ENCODE results near the gene NMRAL1.

The NMRAL1 gene

GRCh38 chr16:4443271-4443670 lies 31.2 kb downstream of the NMRAL1 start:
- no peaks in the 10 kb centered on the region for H3K9me3 ChIP-seq (ENCODE audit: low read length)
- H3K79me2 ChIP-seq (ENCODE audit: insufficient read depth, low read length): no peaks in the 10 kb centered on the region
- TF ChIP-seq, protein P1, sequence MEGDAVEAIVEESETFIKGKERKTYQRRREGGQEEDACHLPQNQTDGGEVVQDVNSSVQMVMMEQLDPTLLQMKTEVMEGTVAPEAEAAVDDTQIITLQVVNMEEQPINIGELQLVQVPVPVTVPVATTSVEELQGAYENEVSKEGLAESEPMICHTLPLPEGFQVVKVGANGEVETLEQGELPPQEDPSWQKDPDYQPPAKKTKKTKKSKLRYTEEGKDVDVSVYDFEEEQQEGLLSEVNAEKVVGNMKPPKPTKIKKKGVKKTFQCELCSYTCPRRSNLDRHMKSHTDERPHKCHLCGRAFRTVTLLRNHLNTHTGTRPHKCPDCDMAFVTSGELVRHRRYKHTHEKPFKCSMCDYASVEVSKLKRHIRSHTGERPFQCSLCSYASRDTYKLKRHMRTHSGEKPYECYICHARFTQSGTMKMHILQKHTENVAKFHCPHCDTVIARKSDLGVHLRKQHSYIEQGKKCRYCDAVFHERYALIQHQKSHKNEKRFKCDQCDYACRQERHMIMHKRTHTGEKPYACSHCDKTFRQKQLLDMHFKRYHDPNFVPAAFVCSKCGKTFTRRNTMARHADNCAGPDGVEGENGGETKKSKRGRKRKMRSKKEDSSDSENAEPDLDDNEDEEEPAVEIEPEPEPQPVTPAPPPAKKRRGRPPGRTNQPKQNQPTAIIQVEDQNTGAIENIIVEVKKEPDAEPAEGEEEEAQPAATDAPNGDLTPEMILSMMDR (IDR thresholded peaks at IDR 0.05; ENCODE audit: low read length): no peak
- TF ChIP-seq EZH2 (IDR thresholded peaks at IDR 0.05; ENCODE audit: borderline replicate concordance, low read length): no peak
- H2AFZ ChIP-seq (ENCODE audit: low read length): no peak overlapping the region
- no peak overlapping the region for H3K4me2 ChIP-seq (ENCODE audit: low read length)
- H3F3A ChIP-seq (ENCODE audit: insufficient read depth, low read length): no peaks in the 10 kb centered on the region
- H3K4me3 ChIP-seq (ENCODE audit: low read depth, low read length, poor library complexity, severe bottlenecking): no peak overlapping the region
- no peaks in the 10 kb centered on the region for H3K27me3 ChIP-seq (ENCODE audit: insufficient read depth, low read length)
- no peak overlapping the region for H3K27ac ChIP-seq (ENCODE audit: low read depth, low read length, poor library complexity, severe bottlenecking)
- H3K9ac ChIP-seq (ENCODE audit: low read length): no peak overlapping the region
- no peaks in the 10 kb centered on the region for H4K20me1 ChIP-seq (ENCODE audit: insufficient read depth, low read length)
- H3K9me2 ChIP-seq (ENCODE audit: low read depth, low read length): no peaks in the 10 kb centered on the region
- no peaks in the 10 kb centered on the region for H3K4me1 ChIP-seq (ENCODE audit: insufficient read depth, low read length, severe bottlenecking)
- H3K36me3 ChIP-seq (ENCODE audit: insufficient read depth, low read length): peaks cover 95% of the 10 kb centered on the region

DNA sequence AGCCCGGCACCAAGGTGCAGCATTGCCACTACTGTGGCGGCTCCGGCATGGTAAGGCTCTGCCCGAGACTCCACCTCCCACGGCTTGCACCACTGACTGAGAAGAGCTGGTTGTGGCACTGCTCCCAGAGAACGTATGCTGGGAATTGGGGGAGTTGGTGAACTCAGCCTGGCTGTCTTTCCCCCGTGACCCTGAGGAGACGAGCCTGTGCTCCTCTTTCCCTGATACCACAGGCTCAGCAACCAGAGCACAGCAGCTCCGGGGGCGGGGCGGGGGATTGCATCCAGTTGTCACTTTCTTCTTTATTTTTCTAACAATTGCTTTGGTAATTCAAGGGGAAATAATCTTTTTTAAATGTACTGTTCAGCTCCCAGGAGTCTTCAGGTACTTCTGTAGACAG lies 32.1 kb downstream of the NMRAL1 start:
- Histone ChIP-seq H3K79me2 (ENCODE audit: insufficient read depth, low read length) (no peaks in the 10 kb centered on the region), H3K9me3 (ENCODE audit: low read length) (no peaks in the 10 kb centered on the region), H3K4me1 (ENCODE audit: insufficient read depth, low read length, severe bottlenecking) (no peaks in the 10 kb centered on the region), H3K4me3 (ENCODE audit: low read depth, low read length, poor library complexity, severe bottlenecking) (no peak overlapping the region), H3K9me2 (ENCODE audit: low read depth, low read length) (no peaks in the 10 kb centered on the region), H3K9ac (ENCODE audit: low read length) (no peak overlapping the region), H2AFZ (ENCODE audit: low read length) (no peak overlapping the region), H3F3A (ENCODE audit: insufficient read depth, low read length) (no peaks in the 10 kb centered on the region), H3K27me3 (ENCODE audit: insufficient read depth, low read length) (no peaks in the 10 kb centered on the region), H3K4me2 (ENCODE audit: low read length) (no peak overlapping the region), H3K27ac (ENCODE audit: low read depth, low read length, poor library complexity, severe bottlenecking) (no peak overlapping the region), H3K36me3 (ENCODE audit: insufficient read depth, low read length) (peaks cover 96% of the 10 kb centered on the region), H4K20me1 (ENCODE audit: insufficient read depth, low read length) (no peaks in the 10 kb centered on the region)
- TF ChIP-seq, protein P1 (IDR thresholded peaks at IDR 0.05; ENCODE audit: low read length): no peak
- TF ChIP-seq EZH2 (IDR thresholded peaks at IDR 0.05; ENCODE audit: borderline replicate concordance, low read length): no peak

- no peaks in the 10 kb centered on the region for H3F3A ChIP-seq (ENCODE audit: insufficient read depth, low read length)
- no peaks in the 10 kb centered on the region for H4K20me1 ChIP-seq (ENCODE audit: insufficient read depth, low read length)
- no peak overlapping the region for H3K4me3 ChIP-seq (ENCODE audit: low read depth, low read length, poor library complexity, severe bottlenecking)
- H3K36me3 ChIP-seq (ENCODE audit: insufficient read depth, low read length): peaks cover 100% of the 10 kb centered on the region
- TF ChIP-seq EZH2 (IDR thresholded peaks at IDR 0.05; ENCODE audit: borderline replicate concordance, low read length): no peak
- TF ChIP-seq, protein P1 (IDR thresholded peaks at IDR 0.05; ENCODE audit: low read length): no peak
- no peak overlapping the region for H3K4me2 ChIP-seq (ENCODE audit: low read length)
- no peak overlapping the region for H3K9ac ChIP-seq (ENCODE audit: low read length)
- H3K27ac ChIP-seq (ENCODE audit: low read depth, low read length, poor library complexity, severe bottlenecking): no peak overlapping the region
- no peaks in the 10 kb centered on the region for H3K9me3 ChIP-seq (ENCODE audit: low read length)
- no peaks in the 10 kb centered on the region for H3K79me2 ChIP-seq (ENCODE audit: insufficient read depth, low read length)
- H3K9me2 ChIP-seq (ENCODE audit: low read depth, low read length): no peaks in the 10 kb centered on the region
- no peaks in the 10 kb centered on the region for H3K27me3 ChIP-seq (ENCODE audit: insufficient read depth, low read length)
- H3K4me1 ChIP-seq (ENCODE audit: insufficient read depth, low read length, severe bottlenecking): no peaks in the 10 kb centered on the region
- H2AFZ ChIP-seq (ENCODE audit: low read length): no peak overlapping the region
These were observed 37.1 kb downstream of the NMRAL1 start for GRCh38 chr16:4437366-4437765.

Measured in OCI-LY1 (cell line).